GM13977 (cell line): ENCODE data around the gene MYLK4.

Experiments used
- DNase-seq: peaks from one replicate; pipeline ENCODE4 v3.0.0; 2012; ENCODE audit warnings: low spot score
- in situ Hi-C: fragments of 300-500 bp; cut with MboI; formaldehyde crosslinking; loops from one replicate; pipeline ENCODE4 v1.12.0; 2022; ENCODE audit warnings: low sequenced_read_pairs, low pct_unique_long_range_greater_than_20kb, mixed read lengths, inconsistent platforms; ENCODE audit not compliant: unreplicated experiment
- TF ChIP-seq, protein P1 (sequence below): IDR thresholded peaks from 2 replicates; pipeline ENCODE4 v1.5.1; 2012; ENCODE audit warnings: mild to moderate bottlenecking, control low read depth; ENCODE audit not compliant: insufficient read depth; ENCODE audit errors: extremely low read depth, missing control alignments

Gene MYLK4

DNA sequence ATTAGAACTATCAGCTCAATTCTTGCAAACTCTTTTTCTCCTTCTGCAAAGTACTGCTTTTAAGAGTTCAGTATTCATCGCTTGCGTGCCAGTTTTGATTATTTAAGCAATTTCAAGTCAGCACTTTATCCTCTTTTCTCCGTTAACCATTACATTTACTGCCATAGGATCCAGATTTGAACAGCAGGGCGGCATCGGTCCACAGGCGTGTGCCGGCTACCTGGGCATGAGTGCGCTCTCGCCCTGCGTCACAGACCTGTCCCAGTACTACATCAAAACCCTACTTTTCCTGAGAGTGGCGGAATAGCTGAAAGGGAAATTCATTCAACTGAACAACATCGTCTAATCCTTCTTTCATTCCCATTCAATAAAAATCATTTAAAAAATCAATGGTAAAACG lies 53.4 kb downstream of the MYLK4 start:
- TF ChIP-seq, protein P1, sequence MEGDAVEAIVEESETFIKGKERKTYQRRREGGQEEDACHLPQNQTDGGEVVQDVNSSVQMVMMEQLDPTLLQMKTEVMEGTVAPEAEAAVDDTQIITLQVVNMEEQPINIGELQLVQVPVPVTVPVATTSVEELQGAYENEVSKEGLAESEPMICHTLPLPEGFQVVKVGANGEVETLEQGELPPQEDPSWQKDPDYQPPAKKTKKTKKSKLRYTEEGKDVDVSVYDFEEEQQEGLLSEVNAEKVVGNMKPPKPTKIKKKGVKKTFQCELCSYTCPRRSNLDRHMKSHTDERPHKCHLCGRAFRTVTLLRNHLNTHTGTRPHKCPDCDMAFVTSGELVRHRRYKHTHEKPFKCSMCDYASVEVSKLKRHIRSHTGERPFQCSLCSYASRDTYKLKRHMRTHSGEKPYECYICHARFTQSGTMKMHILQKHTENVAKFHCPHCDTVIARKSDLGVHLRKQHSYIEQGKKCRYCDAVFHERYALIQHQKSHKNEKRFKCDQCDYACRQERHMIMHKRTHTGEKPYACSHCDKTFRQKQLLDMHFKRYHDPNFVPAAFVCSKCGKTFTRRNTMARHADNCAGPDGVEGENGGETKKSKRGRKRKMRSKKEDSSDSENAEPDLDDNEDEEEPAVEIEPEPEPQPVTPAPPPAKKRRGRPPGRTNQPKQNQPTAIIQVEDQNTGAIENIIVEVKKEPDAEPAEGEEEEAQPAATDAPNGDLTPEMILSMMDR: no peak
- in situ Hi-C loops: no loop called here
- DNase-seq: no peak

DNA sequence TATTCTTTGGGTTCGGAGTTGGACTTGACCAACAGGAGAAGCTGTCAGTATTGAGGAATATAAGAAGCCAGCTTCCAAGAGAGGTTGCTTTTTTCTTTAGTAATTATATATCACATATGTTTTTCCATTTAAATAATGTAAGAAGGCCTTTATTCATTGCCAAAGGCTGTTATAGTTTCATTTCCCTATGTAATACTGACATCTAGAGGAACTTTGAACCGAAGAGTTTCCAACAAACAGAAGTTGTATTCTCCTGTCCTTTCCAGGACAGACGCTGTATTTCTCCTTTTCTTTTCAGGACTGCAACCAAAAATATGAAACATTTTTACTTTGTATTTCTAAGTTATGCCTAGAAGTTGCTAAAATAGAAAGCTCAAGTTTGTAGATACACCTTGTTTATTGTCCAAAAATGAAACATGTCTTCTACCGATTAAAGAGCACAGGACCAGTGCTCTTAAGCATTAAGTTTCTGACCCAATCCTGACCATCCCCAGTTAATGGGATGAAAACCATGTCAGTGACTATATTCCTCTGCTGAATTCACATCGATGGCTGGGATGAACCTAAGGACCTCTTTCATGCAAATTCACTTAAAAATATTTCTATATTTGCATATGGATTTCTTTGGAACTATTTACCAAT lies 55.1 kb downstream of the MYLK4 start:
- DNase-seq: peak; percentile 59
- in situ Hi-C loops: no loop called here
- TF ChIP-seq, protein P1: peak; percentile 38

DNA sequence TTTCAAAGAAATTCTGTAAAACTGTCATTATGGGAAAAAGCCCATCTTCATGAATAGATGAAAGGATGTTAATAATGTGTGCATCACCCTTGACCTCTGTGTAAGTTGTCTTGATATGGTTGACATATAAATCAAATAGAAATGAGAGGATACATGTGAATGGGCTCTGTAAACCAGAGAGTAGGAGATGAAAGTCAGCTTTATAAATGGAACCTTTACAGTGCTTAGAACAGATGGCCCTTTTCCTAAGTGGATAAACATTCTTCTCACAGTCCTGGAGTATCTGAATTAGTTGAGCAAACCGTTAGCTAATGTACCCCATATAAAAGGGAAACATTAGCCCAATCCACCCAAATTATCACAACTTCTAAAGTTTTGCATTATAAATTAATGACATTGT lies 57.5 kb downstream of the MYLK4 start:
- in situ Hi-C loops: no loop called here
- DNase-seq: no peak
- TF ChIP-seq, protein P1: no peak

DNA sequence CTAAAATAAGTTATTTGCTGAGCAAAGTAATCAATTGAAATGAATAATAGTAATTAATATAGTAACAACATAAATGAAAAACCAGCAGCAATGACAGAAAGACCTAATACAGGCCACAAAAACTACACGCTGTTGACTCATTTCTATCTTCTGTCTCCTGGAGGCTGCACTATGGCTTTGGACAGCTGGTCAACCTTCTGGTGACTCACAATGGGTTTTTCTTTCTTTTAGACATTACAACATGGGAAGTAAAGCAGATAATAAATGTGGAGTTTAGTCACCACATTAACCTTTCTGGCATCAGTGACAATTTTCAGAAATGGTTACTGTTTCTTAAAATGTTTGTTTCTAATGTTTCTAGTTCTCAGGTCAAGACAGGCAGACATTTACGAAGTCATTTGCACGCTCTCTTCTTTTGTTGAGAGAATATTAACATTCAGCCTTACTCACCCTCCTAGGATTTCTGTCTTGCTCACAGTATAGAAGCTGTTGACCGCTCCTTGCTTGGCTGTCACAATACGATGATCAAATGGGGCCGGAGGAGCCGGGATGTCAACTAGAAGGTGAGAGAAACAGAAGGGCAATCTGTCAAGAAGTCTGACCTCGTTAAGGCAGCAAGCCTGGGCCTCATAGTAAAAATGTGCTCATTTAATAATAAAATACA lies 62.2 kb downstream of the MYLK4 start:
- in situ Hi-C loops: no loop called here
- TF ChIP-seq, protein P1: no peak
- peak; percentile 58 for DNase-seq

DNA sequence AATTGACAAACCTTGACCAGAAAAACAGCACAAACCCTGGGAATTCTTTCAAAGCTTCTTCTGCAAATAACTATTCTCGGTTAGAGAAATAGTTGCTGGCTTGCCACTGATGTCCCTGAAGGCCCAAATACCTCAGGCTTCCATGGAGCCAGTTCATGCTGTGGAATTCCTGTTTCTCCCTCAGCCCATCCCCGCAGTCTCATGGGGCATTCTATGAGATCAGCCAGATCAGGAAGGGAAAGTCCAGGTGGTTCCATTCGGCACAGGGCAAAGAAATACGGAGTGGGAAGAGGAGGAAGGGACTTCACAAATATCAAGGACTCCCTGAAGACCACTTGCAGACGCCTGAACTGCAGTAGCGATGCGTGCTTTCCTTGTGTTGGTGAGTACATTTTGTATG lies 63.3 kb downstream of the MYLK4 start:
- DNase-seq: no peak
- TF ChIP-seq, protein P1: no peak
- in situ Hi-C loops: no loop called here

DNA sequence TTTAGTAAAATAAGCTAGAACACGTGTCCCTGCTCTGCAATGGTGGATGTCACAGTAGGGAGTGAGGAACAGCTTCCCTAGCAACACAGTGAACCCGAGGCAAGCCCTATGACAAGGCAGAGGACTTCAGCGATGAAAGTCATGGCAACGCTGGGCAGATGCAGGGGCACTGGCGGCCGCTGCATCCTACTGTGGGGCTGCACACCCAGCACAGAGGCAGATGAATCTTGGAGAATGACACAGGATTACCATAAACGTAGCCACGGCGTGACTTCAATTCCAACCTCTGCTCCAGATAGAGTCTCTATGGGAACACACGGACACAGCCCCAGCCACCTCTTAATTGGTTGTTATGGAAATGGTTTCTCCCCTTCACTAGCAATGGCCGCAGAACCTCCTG lies 64.2 kb downstream of the MYLK4 start:
- TF ChIP-seq, protein P1: no peak
- DNase-seq: no peak
- in situ Hi-C loops: no loop called here
